ENCODE results near the gene RAB11FIP3.

GRCh38 chr16:471353-472198, 46.1 kb downstream of the RAB11FIP3 start:
- no peak for TF ChIP-seq CTCF (IDR thresholded peaks at IDR 0.05 in 4 of 5, conservative IDR thresholded peaks at IDR 0.05 in 1 of 5)
- no peak for TF ChIP-seq POLR2A (IDR thresholded peaks at IDR 0.05)

Data from gastrocnemius medialis (tissue), 4 donors.